Cardiac muscle cell (in vitro differentiated cells and primary cell): ENCODE data around the gene GRID1. TPM values are rescaled to one million over a fixed set of nuclear protein-coding genes. Genes with fewer than 3 reads are reported as not detected.

ENCODE experiments used
- DNase-seq, 2 donors: peaks; one replicate each; pipeline versions ENCODE4 v3.0.0 to v3.0.0-alpha.2; 2010 to 2017; ENCODE audit warnings: low read depth in 1 of 2, low spot score in 1 of 2
- H3K27ac ChIP-seq: fragments of 200-600 bp; sonication (generic); 2 replicates; pipeline ENCODE4 v1.5.1; 2016
- H3K27me3 ChIP-seq: fragments of 200-600 bp; sonication (generic); 2 replicates; pipeline ENCODE4 v1.6.0; 2016; ENCODE audit warnings: control low read depth
- H3K36me3 ChIP-seq: fragments of 200-600 bp; sonication (generic); 2 replicates; pipeline ENCODE4 v1.5.1; 2016; ENCODE audit warnings: control low read depth
- H3K4me1 ChIP-seq: fragments of 200-600 bp; sonication (generic); 2 replicates; pipeline ENCODE4 v1.8.1; 2017; ENCODE audit warnings: low read depth, mild to moderate bottlenecking, mixed run types
- H3K4me3 ChIP-seq: fragments of 200-600 bp; sonication (generic); 2 replicates; pipeline ENCODE4 v1.5.1; 2016; ENCODE audit warnings: mild to moderate bottlenecking
- H3K9me3 ChIP-seq: fragments of 200-600 bp; sonication (generic); 2 replicates; pipeline ENCODE4 v1.5.1; 2017; ENCODE audit warnings: low read depth, mild to moderate bottlenecking, control low read depth
- CTCF ChIP-seq: IDR thresholded peaks from 2 replicates; pipeline ENCODE4 v1.5.1; 2012; ENCODE audit warnings: low read depth, mild to moderate bottlenecking, low read length
- polyA plus RNA-seq: library from polyadenylated mRNA; unstranded; fragments of >200 nt; fragmentation: Nextera tagmentation; extraction: Ambion mirVana; gene quantifications from 2 replicates; pipeline ENCODE4 v1.2.1, GENCODE V29; 2016
- total RNA-seq: library from RNA; depleted of rRNA; stranded (reverse); fragments of >200 nt; gene quantifications from 2 replicates; pipeline ENCODE4 v1.2.3, GENCODE V29; 2016

Gene GRID1
- total and polyA plus RNA-seq, 2 experiments from 2014 or later: 1.5 to 1.6 TPM

GRCh38 chr10:85602306-85602705, 764.3 kb downstream of the GRID1 start:
- Histone ChIP-seq H3K27me3 (no peaks in the 10 kb centered on the region), H3K4me3 (no peak overlapping the region), H3K27ac (no peak overlapping the region), H3K4me1 (peaks cover 5% of the 10 kb centered on the region), H3K9me3 (no peaks in the 10 kb centered on the region), H3K36me3 (no peaks in the 10 kb centered on the region)
- no peak for DNase-seq
- no peak for TF ChIP-seq CTCF

GRCh38 chr10:85601526-85601925, 765.1 kb downstream of the GRID1 start:
- Histone ChIP-seq H3K4me1 (peaks cover 5% of the 10 kb centered on the region), H3K36me3 (no peaks in the 10 kb centered on the region), H3K4me3 (no peak overlapping the region), H3K27ac (no peak overlapping the region), H3K9me3 (no peaks in the 10 kb centered on the region), H3K27me3 (no peaks in the 10 kb centered on the region)
- no peak for TF ChIP-seq CTCF
- no peak for DNase-seq

GRCh38 chr10:85600744-85601081, 765.9 kb downstream of the GRID1 start:
- H3K27me3 ChIP-seq: no peaks in the 10 kb centered on the region
- H3K36me3 ChIP-seq: no peaks in the 10 kb centered on the region
- H3K27ac ChIP-seq: no peak overlapping the region
- H3K9me3 ChIP-seq: no peaks in the 10 kb centered on the region
- H3K4me3 ChIP-seq: no peak overlapping the region
- peaks cover 5% of the 10 kb centered on the region for H3K4me1 ChIP-seq
- TF ChIP-seq CTCF: no peak
- no peak for DNase-seq

GRCh38 chr10:85600026-85600743, 766.4 kb downstream of the GRID1 start:
- Histone ChIP-seq H3K9me3 (no peaks in the 10 kb centered on the region), H3K4me3 (no peak overlapping the region), H3K27me3 (no peaks in the 10 kb centered on the region), H3K27ac (no peak overlapping the region), H3K36me3 (no peaks in the 10 kb centered on the region), H3K4me1 (peaks cover 5% of the 10 kb centered on the region)
- DNase-seq: no peak
- TF ChIP-seq CTCF: no peak

- no peak for DNase-seq
- Histone ChIP-seq H3K27ac (no peak overlapping the region), H3K36me3 (no peaks in the 10 kb centered on the region), H3K9me3 (no peaks in the 10 kb centered on the region), H3K4me1 (peaks cover 5% of the 10 kb centered on the region), H3K4me3 (no peak overlapping the region), H3K27me3 (no peaks in the 10 kb centered on the region)
- no peak for TF ChIP-seq CTCF
Observed at GRCh38 chr10:85599081-85599480, 767.5 kb downstream of the GRID1 start.
